ENCODE data around the gene GALNT13.

The GALNT13 gene

DNA sequence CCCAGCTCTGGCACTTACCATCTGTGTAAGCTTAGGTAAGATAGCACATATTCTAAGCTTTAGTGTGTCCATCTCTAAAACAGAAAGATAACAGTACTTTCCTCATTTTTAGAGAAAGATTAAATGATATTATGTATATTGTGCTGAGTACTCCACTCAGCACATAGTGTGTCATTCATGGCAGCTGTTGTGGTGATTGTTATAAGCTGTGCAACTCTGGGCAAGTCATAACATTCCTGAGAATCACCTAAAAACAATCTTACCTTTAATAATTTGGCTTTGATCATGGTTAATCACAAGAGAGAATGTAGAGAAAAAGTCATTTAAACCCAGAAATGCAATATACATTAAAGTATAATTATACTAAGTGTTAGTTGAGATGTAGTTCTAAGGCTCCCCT lies 391.5 kb downstream of the GALNT13 start:
- H3K27ac ChIP-seq: peak overlapping the region; percentile 73
- DNase-seq (ENCODE audit: low read depth, low spot score): no peak

- DNase-seq (ENCODE audit: low read depth, low spot score): peak; percentile 49
- peak overlapping the region; percentile 73 for H3K27ac ChIP-seq
These were observed 392.3 kb downstream of the GALNT13 start for GRCh38 chr2:154264024-154264423.

- H3K27ac ChIP-seq: no peak overlapping the region
- no peak for DNase-seq (ENCODE audit: low read depth, low spot score)
These were observed 396.3 kb downstream of the GALNT13 start for GRCh38 chr2:154267983-154268382.

GRCh38 chr2:154280543-154280942 lies 408.8 kb downstream of the GALNT13 start:
- H3K27ac ChIP-seq: no peak overlapping the region
- DNase-seq (ENCODE audit: low read depth, low spot score): no peak

DNA sequence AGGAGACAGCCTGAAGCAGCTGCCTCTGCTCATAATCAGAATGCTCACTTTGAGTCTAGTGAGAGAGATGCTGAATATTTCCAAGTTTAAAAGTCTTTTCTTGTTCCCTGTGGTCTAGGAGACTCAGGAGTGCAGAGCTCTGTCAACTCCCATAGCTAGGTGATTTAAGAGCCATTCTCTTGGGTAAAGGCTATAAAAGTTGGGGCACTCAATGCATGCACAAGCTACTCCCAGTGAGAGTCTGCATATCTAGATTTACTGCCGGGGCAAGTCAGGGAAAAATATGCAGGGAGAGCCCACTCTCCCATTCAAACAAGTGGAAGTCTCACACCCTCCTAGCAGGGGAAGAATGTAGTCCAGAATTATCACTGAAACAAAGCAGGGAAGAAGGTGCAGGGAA lies 418.1 kb downstream of the GALNT13 start:
- no peak overlapping the region for H3K27ac ChIP-seq

GRCh38 chr2:154291511-154291910 lies 419.8 kb downstream of the GALNT13 start:
- no peak overlapping the region for H3K27ac ChIP-seq
- no peak for DNase-seq (ENCODE audit: low read depth, low spot score)

More for the DNA sequence above, 418.1 kb downstream of the GALNT13 start:
- DNase-seq (ENCODE audit: low read depth, low spot score): no peak

GRCh38 chr2:154291927-154292326 lies 420.2 kb downstream of the GALNT13 start:
- no peak overlapping the region for H3K27ac ChIP-seq
- no peak for DNase-seq (ENCODE audit: low read depth, low spot score)

GRCh38 chr2:154293864-154294263 lies 422.1 kb downstream of the GALNT13 start:
- DNase-seq (ENCODE audit: low read depth, low spot score): no peak
- no peak overlapping the region for H3K27ac ChIP-seq

- no peak for DNase-seq (ENCODE audit: low read depth, low spot score)
- H3K27ac ChIP-seq: no peak overlapping the region
These were observed 434.7 kb downstream of the GALNT13 start for GRCh38 chr2:154306266-154306970.

GRCh38 chr2:154307007-154307406 lies 435.3 kb downstream of the GALNT13 start:
- DNase-seq (ENCODE audit: low read depth, low spot score): no peak
- no peak overlapping the region for H3K27ac ChIP-seq

GRCh38 chr2:154324601-154325000 lies 452.9 kb downstream of the GALNT13 start:
- H3K27ac ChIP-seq: no peak overlapping the region
- DNase-seq (ENCODE audit: low read depth, low spot score): no peak

DNA sequence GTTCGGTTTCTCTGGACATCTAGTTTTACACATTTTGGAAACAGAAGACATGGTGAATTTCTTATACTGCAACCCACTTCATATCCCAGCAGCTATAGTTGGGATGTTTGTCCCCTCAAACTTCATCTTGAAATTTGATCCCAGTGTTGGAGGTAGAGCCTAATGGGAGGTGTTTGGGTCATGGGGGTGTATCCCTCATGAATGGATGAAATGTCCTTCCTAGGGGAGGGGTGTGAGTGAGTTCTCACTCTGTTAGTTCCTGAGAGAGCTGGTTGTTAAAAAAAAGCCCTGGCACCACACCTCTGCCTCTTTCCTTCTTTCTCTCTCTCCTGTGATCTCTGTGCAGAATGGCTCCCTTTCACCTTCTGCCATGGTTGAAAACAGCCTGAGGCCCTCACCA lies 457.8 kb downstream of the GALNT13 start:
- DNase-seq (ENCODE audit: low read depth, low spot score): no peak
- H3K27ac ChIP-seq: no peak overlapping the region

GRCh38 chr2:154331784-154332183 lies 460.1 kb downstream of the GALNT13 start:
- no peak for DNase-seq (ENCODE audit: low read depth, low spot score)
- H3K27ac ChIP-seq: no peak overlapping the region

- DNase-seq (ENCODE audit: low read depth, low spot score): no peak
- H3K27ac ChIP-seq: no peak overlapping the region
These were observed 464.5 kb downstream of the GALNT13 start for GRCh38 chr2:154336201-154336600.

DNA sequence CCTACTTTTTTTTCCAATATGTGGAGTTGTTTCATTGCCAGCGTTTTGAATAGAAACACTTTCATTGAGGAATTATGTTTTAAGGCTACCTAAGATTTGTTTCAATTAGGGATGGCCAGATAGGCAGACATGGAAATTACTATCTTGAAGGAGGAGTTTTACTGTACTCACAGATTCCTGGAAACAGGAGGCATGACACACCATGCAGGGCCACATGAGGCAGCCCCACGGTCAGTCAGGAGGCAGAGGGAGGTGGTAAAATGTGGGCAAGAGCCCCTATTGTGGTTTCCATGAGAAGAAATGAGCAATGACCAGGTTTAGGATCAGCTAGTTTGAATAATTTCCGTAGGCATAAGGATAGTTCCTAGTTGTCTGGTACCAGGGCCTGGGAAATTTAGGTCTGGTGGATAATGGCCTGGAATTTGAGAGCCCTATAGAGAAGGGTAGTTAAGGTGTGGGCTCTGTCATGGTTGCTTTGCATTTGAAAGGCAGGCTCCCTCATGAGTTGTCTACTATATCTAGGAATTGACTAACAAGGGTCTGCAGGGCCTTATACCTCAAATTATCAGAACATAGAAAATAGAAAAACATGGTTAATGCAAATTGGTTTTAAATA lies 466.7 kb downstream of the GALNT13 start:
- H3K27ac ChIP-seq: no peak overlapping the region
- DNase-seq (ENCODE audit: low read depth, low spot score): no peak

- DNase-seq (ENCODE audit: low read depth, low spot score): no peak
- no peak overlapping the region for H3K27ac ChIP-seq
These were observed 471.6 kb downstream of the GALNT13 start for GRCh38 chr2:154343282-154343681.

DNA sequence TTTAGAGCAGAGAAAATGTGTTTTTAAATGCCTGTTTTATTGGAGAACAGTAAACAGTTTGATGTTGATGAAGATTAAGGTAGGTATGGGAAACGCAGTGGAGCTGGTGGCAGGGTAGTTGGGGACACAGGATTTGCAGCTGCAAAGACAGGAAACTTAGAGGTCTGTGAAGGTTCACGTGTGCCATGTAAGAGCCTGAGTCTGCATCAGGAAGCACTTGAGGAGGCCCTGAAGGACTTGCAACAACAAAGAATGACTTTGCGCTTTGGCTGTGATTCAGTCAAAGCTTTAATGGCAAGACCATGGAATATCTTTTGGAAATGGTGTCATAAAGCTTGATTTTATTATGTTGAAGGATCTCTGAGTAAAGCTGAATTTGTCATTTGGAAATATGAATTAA lies 479.2 kb downstream of the GALNT13 start:
- H3K27ac ChIP-seq: no peak overlapping the region
- no peak for DNase-seq (ENCODE audit: low read depth, low spot score)

GRCh38 chr2:154361276-154361675 lies 489.6 kb downstream of the GALNT13 start:
- no peak for DNase-seq (ENCODE audit: low read depth, low spot score)

DNA sequence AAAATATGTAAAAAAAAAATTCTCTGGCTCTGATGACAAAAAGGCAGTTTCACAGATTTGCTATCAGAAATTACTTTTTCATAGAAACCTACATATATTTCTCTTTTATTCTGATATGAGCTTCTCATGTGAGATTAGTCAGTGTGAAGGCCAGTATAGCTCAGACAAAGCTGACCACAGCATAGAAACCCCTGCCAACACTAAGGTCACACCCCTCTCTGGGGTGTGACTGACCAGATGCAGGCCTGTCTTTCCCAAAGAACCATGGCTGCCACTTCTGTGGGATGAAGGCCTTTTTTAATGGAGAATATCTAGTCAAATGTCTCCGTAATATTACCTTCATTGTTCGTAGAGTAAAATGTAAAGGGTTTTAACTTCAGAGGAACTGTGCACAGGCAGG lies 496.4 kb downstream of the GALNT13 start:
- no peak for DNase-seq (ENCODE audit: low read depth, low spot score)
- H3K27ac ChIP-seq: no peak overlapping the region

More at GRCh38 chr2:154361276-154361675, 489.6 kb downstream of the GALNT13 start:
- no peak overlapping the region for H3K27ac ChIP-seq

DNA sequence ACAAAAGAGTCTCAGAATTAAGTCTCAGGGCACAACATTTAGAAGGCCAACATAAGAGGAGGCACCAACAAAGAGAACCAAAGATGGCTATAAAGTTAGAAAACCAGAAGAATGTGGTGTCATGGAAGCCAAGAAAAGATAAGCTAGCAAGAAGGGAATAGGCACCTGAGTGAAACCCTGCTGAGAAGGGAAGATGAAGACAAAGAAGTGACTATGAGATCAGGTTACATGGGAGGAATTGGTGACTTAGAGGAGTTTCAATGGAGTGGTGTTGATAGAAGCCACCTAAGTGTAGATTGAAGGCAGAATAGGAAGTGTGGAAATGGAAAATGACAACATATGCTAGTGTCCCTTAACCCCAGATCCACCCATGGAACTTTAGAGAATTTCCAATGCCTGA lies 499.2 kb downstream of the GALNT13 start:
- H3K27ac ChIP-seq: no peak overlapping the region
- no peak for DNase-seq (ENCODE audit: low read depth, low spot score)

- no peak for DNase-seq (ENCODE audit: low read depth, low spot score)
- no peak overlapping the region for H3K27ac ChIP-seq
These were observed 502.7 kb downstream of the GALNT13 start for GRCh38 chr2:154374416-154374815.

DNA sequence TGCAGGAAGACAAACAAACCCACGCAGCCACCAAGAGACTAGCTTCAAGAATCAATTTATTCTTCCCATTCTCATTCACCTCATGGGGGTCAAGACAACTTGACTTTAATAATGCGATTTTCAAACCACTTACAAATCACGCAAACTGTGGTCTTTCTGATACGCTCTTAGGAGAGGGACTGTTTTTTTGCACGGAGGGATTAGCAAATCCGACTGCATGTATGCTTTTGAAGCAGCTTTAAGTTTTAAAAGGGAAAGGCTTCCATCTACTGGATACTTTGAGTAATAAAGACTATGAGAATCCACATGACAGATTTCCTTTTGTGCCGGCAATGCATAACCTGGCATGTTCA lies 503.8 kb downstream of the GALNT13 start:
- no peak overlapping the region for H3K27ac ChIP-seq
- peak; percentile 5 for DNase-seq (ENCODE audit: low read depth, low spot score)
